Prostate gland (tissue), 2 donors: ENCODE data around the gene RAB25. TPM values are rescaled to one million over a fixed set of nuclear protein-coding genes. Genes with fewer than 3 reads are reported as not detected.
"Not testable (repeated sequence)": the region's sequence is repeated elsewhere in the genome, so short reads cannot be mapped to it uniquely, and the experiment has no call there.

Source experiments
- DNase-seq: peaks from one replicate; pipeline ENCODE4 v3.0.0-alpha.2; 2019; ENCODE audit warnings: low spot score
- H3K27ac ChIP-seq, 2 donors: fragments of 200-600 bp; sonication (generic); 2 replicates each; pipeline ENCODE4 v1.5.1; 2017 to 2019
- H3K27me3 ChIP-seq: fragments of 200-600 bp; sonication (generic); replicated peaks from 2 replicates; pipeline ENCODE4 v1.5.1; 2019; ENCODE audit not compliant: insufficient read depth
- H3K36me3 ChIP-seq, 2 donors: fragments of 200-600 bp; sonication (generic); 1 replicate in 1 of 2; 2 replicates in 1 of 2; pipeline versions ENCODE4 v1.5.1 to v1.8.1; 2017 to 2019
- H3K4me1 ChIP-seq: fragments of 200-600 bp; sonication (generic); replicated peaks from 2 replicates; pipeline ENCODE4 v1.5.1; 2019
- H3K4me3 ChIP-seq, 2 donors: fragments of 200-600 bp; sonication (generic); 2 replicates each; pipeline ENCODE4 v1.5.1; 2017 to 2019
- H3K9me3 ChIP-seq: fragments of 200-600 bp; sonication (generic); 2 replicates; pipeline ENCODE4 v1.5.1; 2017
- CTCF ChIP-seq, 4 experiments: fragments of 200-600 bp in 2 of 4; fragments of 450-650 bp in 2 of 4; sonication (generic) in 2 of 4; IDR thresholded peaks; 1 replicate in 3 of 4; 2 replicates in 1 of 4; pipeline ENCODE4 v1.5.1; 2016 to 2019; ENCODE audit warnings: antibody characterized with exemption in 4 of 4, mild to moderate bottlenecking in 2 of 4, moderate library complexity in 2 of 4
- POLR2A ChIP-seq: fragments of 450-650 bp; IDR thresholded peaks from one replicate; pipeline ENCODE4 v1.6.1; 2016; ENCODE audit warnings: antibody characterized with exemption, mild to moderate bottlenecking
- POLR2AphosphoS5 ChIP-seq: sonication (generic); formaldehyde crosslinking; IDR thresholded peaks from one replicate; pipeline ENCODE4 v1.6.1; 2017; ENCODE audit warnings: antibody characterized with exemption
- WGBS: methylation state at CpG from one replicate; pipeline ENCODE4 v1.1.5; 2018; 5-methylcytosine and 5-hydroxymethylcytosine counted together
- intact Hi-C: fragments of 100-400 bp; cut with DNase I; formaldehyde crosslinking; loops from one replicate; pipeline ENCODE4 v1.14.2; 2022
- total RNA-seq, 2 donors: library from RNA; depleted of rRNA; stranded (reverse); fragments of >200 nt; gene quantifications; one replicate each; pipeline ENCODE4 v1.1.0, GENCODE V29; 2016

The RAB25 gene
- total RNA-seq, 2 donors from 2014 or later = 33.5 to 100 TPM

- WGBS = 71% methylated on average over 2 of the region's 2 CpGs
- H3K4me1 ChIP-seq = no peaks in the 10 kb centered on the region
- H3K27me3 ChIP-seq = no peaks in the 10 kb centered on the region
- no peak for TF ChIP-seq CTCF (IDR thresholded peaks at IDR 0.05)
- TF ChIP-seq POLR2AphosphoS5 = no peak
- TF ChIP-seq POLR2A = no peak
- DNase-seq = no peak
- H3K4me3 ChIP-seq = no peak overlapping the region
- H3K9me3 ChIP-seq = no peaks in the 10 kb centered on the region
- intact Hi-C loops = no loop called here
- H3K27ac ChIP-seq = no peak overlapping the region
- no peaks in the 10 kb centered on the region for H3K36me3 ChIP-seq
These were observed 6.3 kb downstream of the RAB25 start for GRCh38 chr1:156067262-156067661.

GRCh38 chr1:156069490-156070455 is 8.8 kb downstream of the RAB25 start:
- H3K27ac ChIP-seq = no peak overlapping the region
- 72% methylated on average over 3 of the region's 3 CpGs for WGBS
- intact Hi-C loops = no loop called here
- H3K36me3 ChIP-seq = no peaks in the 10 kb centered on the region
- no peaks in the 10 kb centered on the region for H3K9me3 ChIP-seq
- H3K4me1 ChIP-seq = no peaks in the 10 kb centered on the region
- DNase-seq = no peak
- H3K27me3 ChIP-seq = no peaks in the 10 kb centered on the region
- H3K4me3 ChIP-seq = no peak overlapping the region
- TF ChIP-seq POLR2AphosphoS5 = no peak
- TF ChIP-seq POLR2A = no peak
- TF ChIP-seq CTCF (IDR thresholded peaks at IDR 0.05) = no peak

- no peak for TF ChIP-seq POLR2AphosphoS5
- no peak for TF ChIP-seq CTCF (IDR thresholded peaks at IDR 0.05)
- no peak for TF ChIP-seq POLR2A
- intact Hi-C loops = no loop called here
- DNase-seq = no peak
- H3K36me3 ChIP-seq = no peaks in the 10 kb centered on the region
- H3K4me3 ChIP-seq = no peak overlapping the region
- no peaks in the 10 kb centered on the region for H3K4me1 ChIP-seq
- H3K27me3 ChIP-seq = no peaks in the 10 kb centered on the region
- no peak overlapping the region for H3K27ac ChIP-seq
- H3K9me3 ChIP-seq = no peaks in the 10 kb centered on the region
- 36% methylated on average over 4 of the region's 4 CpGs for WGBS
These were observed 9.6 kb downstream of the RAB25 start for GRCh38 chr1:156070548-156070947.

GRCh38 chr1:156071332-156071816 is 10.4 kb downstream of the RAB25 start:
- H3K9me3 ChIP-seq, H3K4me1 ChIP-seq, DNase-seq, H3K27ac ChIP-seq, H3K27me3 ChIP-seq, H3K4me3 ChIP-seq, intact Hi-C loops, H3K36me3 ChIP-seq: not testable (repeated sequence)
- WGBS = 87% methylated on average over 7 of the region's 7 CpGs

GRCh38 chr1:156072251-156072650 is 11.3 kb downstream of the RAB25 start:
- TF ChIP-seq POLR2A (no peak), CTCF (IDR thresholded peaks at IDR 0.05) (no peak), POLR2AphosphoS5 (no peak)
- DNase-seq = no peak
- Histone ChIP-seq H3K27me3 (no peaks in the 10 kb centered on the region), H3K4me3 (no peak overlapping the region), H3K27ac (no peak overlapping the region), H3K4me1 (no peaks in the 10 kb centered on the region), H3K36me3 (no peaks in the 10 kb centered on the region), H3K9me3 (no peaks in the 10 kb centered on the region)
- WGBS = 53% methylated on average over 6 of the region's 6 CpGs
- intact Hi-C loops = no loop called here
